GM18870 (cell line): ENCODE results near the gene MLANA.
"Not testable (repeated sequence)": the region's sequence is repeated elsewhere in the genome, so short reads cannot be mapped to it uniquely, and the experiment has no call there.

Source experiments
- ATAC-seq: cut with Tn5 transposase; IDR thresholded peaks from one replicate; pipeline ENCODE4 v1.9.1; 2021; ENCODE audit warnings: moderate library complexity; ENCODE audit not compliant: unreplicated experiment

Gene MLANA

GRCh38 chr9:5869315-5870019, 21.2 kb upstream of the MLANA start:
- ATAC-seq = no peak

GRCh38 chr9:5870020-5870339, 20.7 kb upstream of the MLANA start:
- ATAC-seq = no peak

GRCh38 chr9:5870691-5871090, 20.0 kb upstream of the MLANA start:
- ATAC-seq = no peak

GRCh38 chr9:5871785-5872184, 18.9 kb upstream of the MLANA start:
- no peak for ATAC-seq

GRCh38 chr9:5872511-5872910, 18.2 kb upstream of the MLANA start:
- ATAC-seq = no peak

GRCh38 chr9:5873439-5873838, 17.2 kb upstream of the MLANA start:
- no peak for ATAC-seq

GRCh38 chr9:5874048-5874447, 16.6 kb upstream of the MLANA start:
- ATAC-seq = no peak

GRCh38 chr9:5876026-5876425, 14.7 kb upstream of the MLANA start:
- ATAC-seq = no peak

GRCh38 chr9:5876711-5877110, 14.0 kb upstream of the MLANA start:
- no peak for ATAC-seq

GRCh38 chr9:5879419-5880181, 11.1 kb upstream of the MLANA start:
- ATAC-seq = no peak

- not testable (repeated sequence) for ATAC-seq
Measured at GRCh38 chr9:5882244-5883012, 8.3 kb upstream of the MLANA start.

GRCh38 chr9:5884191-5884590, 6.5 kb upstream of the MLANA start:
- ATAC-seq = no peak

GRCh38 chr9:5886114-5886939, 4.4 kb upstream of the MLANA start:
- peak; percentile 82 for ATAC-seq

- no peak for ATAC-seq
Measured at GRCh38 chr9:5892456-5893133, 1.9 kb downstream of the MLANA start.

GRCh38 chr9:5893134-5893505, 2.4 kb downstream of the MLANA start:
- no peak for ATAC-seq

GRCh38 chr9:5893591-5894236, 3.0 kb downstream of the MLANA start:
- ATAC-seq = no peak

GRCh38 chr9:5894237-5894959, 3.7 kb downstream of the MLANA start:
- ATAC-seq = no peak

- no peak for ATAC-seq
Measured at GRCh38 chr9:5895782-5896181, 5.1 kb downstream of the MLANA start.

GRCh38 chr9:5896863-5897262, 6.2 kb downstream of the MLANA start:
- ATAC-seq = no peak
